ENCODE measurements around the gene CHRNB2. TPM values are rescaled to one million over a fixed set of nuclear protein-coding genes. Genes with fewer than 3 reads are reported as not detected.
A peak's percentile ranks its signal among the peaks of the same experiment; 100 is the strongest.

The CHRNB2 gene
- total RNA-seq, 4 donors from 2014 or later, result not detected

- Histone ChIP-seq H3K27ac (no peak overlapping the region), H3K4me3 (no peak overlapping the region), H3K27me3 (no peaks in the 10 kb centered on the region), H3K4me1 (no peaks in the 10 kb centered on the region), H3K36me3 (peaks cover 0 to 3% (median 0%) of the 10 kb centered on the region in 3 donors), H3K9me3 (peaks cover 0 to 8% (median 0%) of the 10 kb centered on the region in 4 donors)
- DNase-seq (ENCODE audit: low spot score in 2 of 2), result no peak
- WGBS, 2 donors, result 90 to 92% methylated on average over 9 of the region's 9 CpGs
- TF ChIP-seq EP300 (IDR thresholded peaks at IDR 0.05) (no peak), POLR2A (IDR thresholded peaks at IDR 0.05) (no peak), CTCF (IDR thresholded peaks at IDR 0.05) (no peak)
Measured at GRCh38 chr1:154539486-154540483, 27.8 kb upstream of the CHRNB2 start.

- no peak for DNase-seq (ENCODE audit: low spot score in 2 of 2)
- Histone ChIP-seq H3K36me3 (peaks cover 0 to 3% (median 0%) of the 10 kb centered on the region in 3 donors), H3K27me3 (no peaks in the 10 kb centered on the region), H3K27ac (no peak overlapping the region), H3K4me3 (no peak overlapping the region), H3K9me3 (no peaks in the 10 kb centered on the region), H3K4me1 (no peaks in the 10 kb centered on the region)
- WGBS, 2 donors, result 45 to 48% methylated on average over 6 of the region's 6 CpGs
- TF ChIP-seq POLR2A (IDR thresholded peaks at IDR 0.05) (no peak), EP300 (IDR thresholded peaks at IDR 0.05) (no peak), CTCF (IDR thresholded peaks at IDR 0.05) (no peak)
Measured at GRCh38 chr1:154541231-154541630, 26.3 kb upstream of the CHRNB2 start.

- H3K4me1 ChIP-seq, result peaks cover 0 to 27% (median 0%) of the 10 kb centered on the region in 4 donors
- H3K27ac ChIP-seq, result peak overlapping the region in 1 of 4 donors; percentile 27
- TF ChIP-seq EP300 (IDR thresholded peaks at IDR 0.05) (no peak), CTCF (IDR thresholded peaks at IDR 0.05) (peak; percentile 59 to 81 (median 68))
- peaks cover 0 to 28% (median 15%) of the 10 kb centered on the region in 3 donors for H3K36me3 ChIP-seq
- H3K9me3 ChIP-seq, result no peaks in the 10 kb centered on the region
- 82 to 83% methylated on average over 13 of the region's 13 CpGs for WGBS, 2 donors
- no peak for DNase-seq (ENCODE audit: low spot score in 2 of 2)
- no peak overlapping the region for H3K4me3 ChIP-seq
- H3K27me3 ChIP-seq, result no peaks in the 10 kb centered on the region
Measured at GRCh38 chr1:154546264-154547063, 21.1 kb upstream of the CHRNB2 start.

- TF ChIP-seq EP300 (IDR thresholded peaks at IDR 0.05), result no peak
- no peak for TF ChIP-seq POLR2A (IDR thresholded peaks at IDR 0.05)
- TF ChIP-seq CTCF (IDR thresholded peaks at IDR 0.05), result no peak
- H3K36me3 ChIP-seq, result peaks cover 0 to 36% (median 22%) of the 10 kb centered on the region in 3 donors
- WGBS, 2 donors, result 58 to 69% methylated on average over 11 of the region's 11 CpGs
- H3K27ac ChIP-seq, result peak overlapping the region in 2 of 4 donors; percentile 12 to 37
- no peak overlapping the region for H3K4me3 ChIP-seq
- no peak for DNase-seq (ENCODE audit: low spot score in 2 of 2)
- no peaks in the 10 kb centered on the region for H3K9me3 ChIP-seq
- no peaks in the 10 kb centered on the region for H3K27me3 ChIP-seq
- peaks cover 0 to 27% (median 0%) of the 10 kb centered on the region in 4 donors for H3K4me1 ChIP-seq
Measured at GRCh38 chr1:154547105-154547732, 20.4 kb upstream of the CHRNB2 start.

Data from tibial nerve (tissue), 4 donors.